HFF-Myc (cell line): ENCODE measurements around the gene GALNT10.

ENCODE experiments used
- DNase-seq: peaks from one replicate; pipeline ENCODE4 v3.0.0-alpha.2; 2011; ENCODE audit warnings: low read depth; ENCODE audit errors: extremely low read depth
- H3K4me3 ChIP-seq: replicated peaks from 2 replicates; pipeline ENCODE4 v1.5.1; 2011; ENCODE audit warnings: low read depth, mild to moderate bottlenecking, control low read depth, low read length
- CTCF ChIP-seq: IDR thresholded peaks from 2 replicates; pipeline ENCODE4 v1.5.1; 2012; ENCODE audit warnings: mild to moderate bottlenecking, low read depth, low read length, control low read depth; ENCODE audit errors: missing control alignments

GALNT10 gene

DNA sequence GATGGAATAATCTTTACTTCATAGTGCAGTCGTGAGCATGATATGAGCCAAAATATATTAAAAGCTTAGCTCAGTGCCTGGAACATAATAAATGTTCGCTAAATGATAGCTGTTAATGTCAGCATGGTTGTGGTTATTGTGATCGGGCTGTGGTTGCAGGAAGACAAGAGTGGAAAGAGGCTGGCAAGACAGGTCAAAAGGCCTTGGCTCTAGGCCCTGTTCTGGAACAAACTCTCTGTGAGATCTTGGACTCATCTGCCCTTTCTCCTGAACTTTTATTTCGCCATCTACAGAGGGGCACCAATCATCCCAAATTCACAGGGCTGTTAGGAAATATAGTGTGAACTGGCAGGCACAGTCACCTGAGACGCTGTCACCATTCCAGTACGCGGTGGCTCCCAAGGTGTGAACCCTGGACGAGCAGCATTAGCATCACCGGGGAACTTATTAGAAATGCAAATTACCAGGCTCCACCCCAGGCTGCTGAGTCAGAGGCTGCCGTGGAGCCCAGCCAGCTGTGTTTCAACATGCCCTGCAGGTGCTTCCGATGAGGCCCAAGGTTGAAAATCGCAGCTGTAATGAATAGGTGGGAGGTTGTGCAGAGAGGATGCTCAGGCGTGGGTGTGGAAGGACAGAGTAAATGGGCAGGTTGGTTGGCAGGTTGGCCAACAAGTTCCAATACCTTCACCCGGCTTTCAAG lies 205.0 kb downstream of the GALNT10 start:
- no peak for TF ChIP-seq CTCF
- no peak for DNase-seq
- H3K4me3 ChIP-seq, result no peak overlapping the region

DNA sequence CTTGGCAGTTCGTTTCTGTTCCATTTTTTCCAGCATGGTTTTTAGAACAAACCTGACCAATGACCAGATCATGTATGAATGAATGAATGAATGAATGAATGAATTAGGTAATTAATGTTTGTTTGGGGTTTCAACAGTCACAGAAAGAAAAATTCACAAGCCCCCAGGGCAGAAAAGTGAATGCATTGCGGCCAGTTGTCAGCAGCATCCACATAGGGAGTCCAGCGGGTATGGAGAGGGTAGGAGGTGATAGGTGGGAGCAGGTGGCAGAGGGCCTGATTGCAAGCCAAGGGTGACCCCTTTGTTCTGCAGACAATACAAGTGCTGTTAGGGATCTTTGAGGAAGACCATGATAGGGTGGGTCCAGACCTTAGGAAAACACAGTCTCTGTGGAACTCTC lies 205.6 kb downstream of the GALNT10 start:
- TF ChIP-seq CTCF, result no peak
- H3K4me3 ChIP-seq, result no peak overlapping the region
- DNase-seq, result no peak

GRCh38 chr5:154397652-154398406 lies 207.3 kb downstream of the GALNT10 start:
- TF ChIP-seq CTCF, result no peak
- DNase-seq, result no peak
- H3K4me3 ChIP-seq, result no peak overlapping the region

GRCh38 chr5:154400678-154401077 lies 210.1 kb downstream of the GALNT10 start:
- no peak for TF ChIP-seq CTCF
- DNase-seq, result no peak

GRCh38 chr5:154401355-154401754 lies 210.8 kb downstream of the GALNT10 start:
- TF ChIP-seq CTCF, result no peak
- no peak overlapping the region for H3K4me3 ChIP-seq
- DNase-seq, result no peak

More at GRCh38 chr5:154400678-154401077, 210.1 kb downstream of the GALNT10 start:
- no peak overlapping the region for H3K4me3 ChIP-seq

DNA sequence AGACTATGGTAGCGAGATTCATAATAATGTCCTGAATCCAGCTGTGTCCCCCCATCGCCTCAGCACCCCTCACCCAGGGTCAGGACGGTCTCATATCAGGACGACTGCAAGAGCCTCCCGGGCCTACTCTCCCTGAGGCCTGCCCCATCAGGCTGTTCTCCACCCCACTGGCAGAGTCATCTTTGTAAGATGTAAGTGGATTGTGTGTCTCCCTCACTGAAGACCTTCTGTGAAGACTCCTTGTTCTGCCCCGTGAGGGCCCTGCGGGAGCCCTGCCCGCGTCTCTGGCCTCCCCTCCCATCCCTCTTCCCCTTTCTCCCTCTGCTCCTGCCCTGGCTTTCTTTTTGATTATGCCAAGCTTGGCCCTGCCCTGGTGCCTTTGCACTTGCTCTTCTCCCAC lies 211.4 kb downstream of the GALNT10 start:
- TF ChIP-seq CTCF, result no peak
- H3K4me3 ChIP-seq, result no peak overlapping the region
- no peak for DNase-seq
